NCI-H524 treated with DMSO at 0.1 percent for 48 hours (cell line): Measurements from ENCODE around the gene KIF25.
"Not testable (repeated sequence)": the region's sequence is repeated elsewhere in the genome, so short reads cannot be mapped to it uniquely, and the experiment has no call there.

Experiments
- DNase-seq: peaks from one replicate; lab custom pipeline; 2025; lab: John Stamatoyannopoulos, UW

KIF25 gene

GRCh38 chr6:167975458-167975857 is 22.0 kb upstream of the KIF25 start:
- no peak for DNase-seq

DNA sequence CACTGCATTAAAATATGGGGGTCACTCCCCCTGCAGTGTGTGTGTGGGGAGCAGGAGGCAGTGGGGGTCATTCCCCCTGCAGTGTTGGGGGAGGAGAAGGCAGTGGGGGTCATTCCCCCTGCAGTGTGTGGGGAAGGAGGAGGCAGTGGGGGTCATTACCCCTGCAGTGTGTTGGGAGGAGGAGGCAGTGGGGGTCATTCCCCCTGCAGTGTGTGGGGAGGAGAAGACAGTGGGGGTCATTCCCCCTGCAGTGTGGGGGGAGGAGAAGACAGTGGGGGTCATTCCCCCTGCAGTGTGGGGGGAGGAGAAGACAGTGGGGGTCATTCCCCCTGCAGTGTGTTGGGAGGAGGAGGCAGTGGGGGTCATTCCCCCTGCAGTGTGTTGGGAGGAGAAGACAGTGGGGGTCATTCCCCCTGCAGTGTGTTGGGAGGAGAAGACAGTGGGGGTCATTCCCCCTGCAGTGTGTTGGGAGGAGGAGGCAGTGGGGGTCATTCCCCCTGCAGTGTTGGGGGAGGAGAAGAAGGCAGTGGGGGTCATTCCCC is 21.3 kb upstream of the KIF25 start:
- not testable (repeated sequence) for DNase-seq

DNA sequence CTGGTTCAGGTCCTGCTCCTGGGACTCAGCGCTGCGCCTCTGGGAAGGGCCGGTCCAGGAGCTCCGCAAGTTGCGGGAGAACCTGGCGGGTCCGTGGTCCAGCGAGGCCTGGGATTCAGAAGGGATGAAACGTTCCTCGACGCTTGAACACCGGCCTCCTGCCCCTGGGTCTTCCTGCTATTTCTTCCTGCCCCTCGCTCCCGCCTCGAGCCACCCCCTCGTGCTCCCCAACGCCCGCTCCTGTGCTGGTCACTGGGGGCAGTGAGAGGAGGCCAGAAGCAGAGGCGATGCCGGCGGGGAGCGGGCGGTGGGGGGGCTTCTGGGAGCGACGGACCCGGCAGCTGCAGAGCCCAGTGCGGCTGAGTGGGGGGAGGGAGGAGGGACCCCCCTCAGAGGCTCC is 20.8 kb upstream of the KIF25 start:
- no peak for DNase-seq

DNA sequence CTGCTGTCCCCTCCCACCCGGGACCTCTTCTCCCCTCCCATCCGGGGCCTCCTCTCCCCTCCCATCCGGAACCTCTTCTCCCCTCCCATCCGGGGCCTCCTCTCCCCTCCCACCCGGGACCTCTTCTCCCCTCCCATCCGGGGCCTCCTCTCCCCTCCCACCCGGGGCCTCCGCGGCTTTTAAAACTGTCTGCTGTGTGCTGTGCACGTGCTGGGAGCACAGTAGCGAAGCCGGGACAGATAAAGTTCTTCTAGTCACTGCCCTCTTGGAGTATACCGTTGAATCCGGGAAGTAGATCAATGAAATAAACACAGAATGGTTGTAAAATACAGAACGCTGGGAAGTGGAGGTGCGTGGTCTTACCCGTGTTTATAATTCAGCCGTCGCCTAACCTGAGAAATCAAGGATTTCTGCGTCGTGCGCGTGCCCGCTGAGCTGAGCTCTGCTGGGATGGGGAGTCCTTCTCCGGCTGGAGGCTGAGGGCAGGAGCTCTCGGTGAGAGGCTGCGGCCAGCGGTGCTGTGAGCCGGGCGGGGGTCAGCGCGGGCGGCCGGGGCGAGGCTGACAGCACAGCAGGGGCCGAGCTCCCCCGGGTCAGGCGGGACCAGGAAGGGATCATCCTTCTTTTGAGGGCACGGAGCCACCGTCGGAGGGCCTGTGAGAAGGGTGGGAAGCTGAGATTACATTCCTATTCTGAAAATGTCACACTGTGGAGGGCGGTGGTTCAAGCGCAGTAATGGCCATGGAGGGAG is 19.6 kb upstream of the KIF25 start:
- DNase-seq = no peak

DNA sequence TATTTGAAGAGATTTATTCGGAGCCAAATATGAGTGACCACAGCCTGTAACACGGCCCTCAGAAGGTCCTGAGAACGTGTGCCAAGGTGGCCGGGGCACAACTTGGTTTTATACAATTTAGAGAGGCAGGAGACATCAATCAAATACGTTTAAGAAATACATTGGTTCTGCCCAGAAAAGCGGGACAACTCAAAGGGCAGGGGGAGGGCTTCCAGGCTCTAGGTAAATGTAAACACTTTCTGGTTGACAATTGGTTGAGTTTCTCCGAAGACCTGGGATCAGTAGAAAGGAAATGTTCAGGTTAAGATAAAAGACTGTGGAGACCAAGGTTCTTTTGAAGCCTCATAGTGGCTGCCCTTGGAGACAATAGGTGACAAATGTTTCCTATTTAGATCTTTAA is 18.9 kb upstream of the KIF25 start:
- no peak for DNase-seq

DNA sequence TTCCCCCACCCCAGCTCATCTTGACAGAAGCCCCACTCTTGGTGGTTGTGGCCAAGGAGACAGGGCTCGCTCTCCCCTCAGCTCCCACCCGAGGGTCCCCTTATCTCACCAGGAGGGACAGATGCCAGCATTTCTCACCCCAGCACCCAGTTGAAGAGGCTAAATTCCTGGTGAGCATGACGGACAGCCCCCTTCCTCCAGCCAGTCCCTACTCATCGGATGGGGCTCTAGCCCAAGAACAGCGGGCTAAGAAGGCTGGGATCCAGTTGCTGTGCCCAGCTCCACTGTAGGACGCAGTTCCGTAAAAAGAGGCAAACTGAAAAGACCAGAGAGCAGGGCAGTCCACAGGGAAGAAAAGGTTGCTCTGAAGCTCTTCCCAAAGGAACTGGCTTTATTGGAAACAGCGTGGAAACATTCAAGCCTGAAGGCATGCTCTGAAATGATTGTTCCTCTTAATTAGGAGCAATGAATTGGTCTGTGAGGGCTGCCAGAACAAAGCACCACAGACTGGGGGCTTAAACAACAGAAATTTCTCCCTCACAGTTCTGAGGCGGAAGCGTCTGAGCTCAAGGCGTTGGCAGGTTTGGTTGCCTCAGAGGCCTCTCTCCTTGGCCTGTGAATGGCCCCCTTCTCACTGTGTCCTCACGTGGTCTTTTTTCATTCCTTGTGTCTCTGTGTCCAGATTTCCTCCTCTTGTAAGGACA is 17.9 kb upstream of the KIF25 start:
- no peak for DNase-seq

DNA sequence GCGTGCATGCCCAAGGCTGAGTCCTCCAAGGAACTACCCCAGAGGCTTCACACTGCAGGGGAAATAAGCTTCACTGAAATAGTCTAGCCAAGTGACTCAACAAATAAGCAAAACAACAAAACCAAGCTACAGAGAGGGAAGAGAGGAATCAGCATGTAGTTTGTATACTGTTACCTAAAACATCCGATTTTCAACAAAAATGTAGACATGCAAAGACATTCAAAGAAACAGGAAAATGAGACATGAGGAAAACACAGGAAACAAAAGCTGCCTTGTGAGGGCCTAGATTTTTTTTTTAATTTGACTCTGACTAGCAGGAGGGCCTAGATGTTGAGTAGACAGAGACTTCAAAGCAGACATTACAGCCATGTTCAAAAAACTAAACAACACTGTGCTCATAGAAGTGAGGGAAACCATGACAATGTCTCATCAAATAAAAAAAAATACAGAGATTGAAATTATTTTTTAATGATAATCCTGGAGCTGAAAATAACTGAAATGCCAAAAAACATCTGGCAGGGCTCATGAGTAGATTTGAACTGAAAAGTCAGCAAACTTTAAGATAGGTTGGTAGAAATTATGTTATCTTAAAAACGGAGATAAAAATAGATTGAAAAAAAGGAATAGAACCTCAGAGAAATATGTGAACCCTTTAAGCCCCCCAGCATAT is 16.4 kb upstream of the KIF25 start:
- DNase-seq = no peak

- DNase-seq = no peak
Observed at GRCh38 chr6:167981916-167982462, 15.5 kb upstream of the KIF25 start.

- DNase-seq = no peak
Observed at GRCh38 chr6:167984144-167984719, 13.2 kb upstream of the KIF25 start.

- no peak for DNase-seq
Observed at GRCh38 chr6:167984876-167985604, 12.4 kb upstream of the KIF25 start.

DNA sequence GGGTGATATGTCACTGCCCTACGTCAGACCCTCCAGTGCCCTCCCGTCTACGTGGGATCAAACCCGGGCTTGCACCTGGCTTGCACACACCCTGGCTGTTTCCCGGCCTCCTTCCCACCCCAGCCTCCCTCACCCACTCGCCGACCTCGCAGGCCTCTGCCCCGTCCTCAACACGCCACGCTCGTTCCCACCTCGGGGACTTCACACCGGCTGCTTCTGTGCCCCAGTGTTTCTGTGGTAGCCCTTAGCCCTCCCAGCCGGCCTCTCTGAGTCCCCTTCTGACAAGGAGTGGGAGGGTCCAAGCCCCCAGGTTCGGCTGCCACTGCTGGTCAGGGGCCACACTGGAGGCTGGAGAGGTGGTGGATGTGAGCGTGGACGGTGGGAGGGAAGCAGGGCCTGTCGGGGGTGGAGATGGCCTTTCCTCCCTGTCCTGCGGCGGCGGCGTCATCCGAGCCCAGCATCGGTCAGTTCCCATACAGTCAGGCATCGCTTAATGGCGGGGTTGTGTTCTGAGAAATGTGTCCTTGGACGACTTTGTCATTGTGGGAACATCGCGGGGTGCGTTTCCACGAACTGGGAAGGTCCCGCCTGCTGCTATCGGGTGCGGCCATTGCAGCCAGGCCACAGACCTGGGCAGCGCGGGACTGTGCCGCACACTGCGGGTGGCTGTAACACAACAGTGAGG is 11.4 kb upstream of the KIF25 start:
- no peak for DNase-seq

DNA sequence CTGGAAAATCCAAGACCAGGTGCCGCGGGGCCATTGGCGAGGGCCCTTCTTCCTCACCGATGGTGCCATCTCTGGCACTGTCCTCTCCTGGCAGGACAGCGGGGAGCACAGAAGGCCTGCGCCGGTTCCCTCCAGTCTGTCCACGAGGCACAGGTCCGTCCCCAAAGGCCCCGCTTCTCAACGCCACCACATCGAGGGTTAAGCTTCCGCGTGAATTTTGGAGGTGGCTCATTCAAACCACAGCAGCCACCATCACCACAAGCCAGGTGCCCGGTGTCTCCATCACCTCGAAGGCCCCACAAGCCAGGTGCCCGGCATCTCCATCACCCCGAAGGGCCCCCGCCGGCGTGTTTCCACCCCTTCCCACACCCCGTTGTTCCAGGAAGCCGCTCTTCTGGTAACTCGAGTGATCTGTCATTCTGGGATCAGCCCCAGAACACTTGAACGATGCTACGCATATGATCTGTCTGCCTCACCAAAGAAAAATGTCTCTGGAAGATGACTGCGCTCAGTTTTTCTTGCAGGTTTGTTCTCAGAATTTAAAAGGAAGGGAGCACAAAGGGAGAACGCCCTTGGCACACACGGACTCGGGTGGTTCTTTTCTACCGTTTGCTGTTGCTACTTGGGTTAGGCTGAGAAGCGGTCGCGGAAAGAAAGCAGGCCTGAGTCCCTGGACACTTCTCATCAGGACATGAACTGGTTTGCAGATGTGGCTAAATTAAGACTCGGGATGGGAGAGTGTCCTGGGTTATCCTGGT is 9.9 kb upstream of the KIF25 start:
- DNase-seq = no peak

DNA sequence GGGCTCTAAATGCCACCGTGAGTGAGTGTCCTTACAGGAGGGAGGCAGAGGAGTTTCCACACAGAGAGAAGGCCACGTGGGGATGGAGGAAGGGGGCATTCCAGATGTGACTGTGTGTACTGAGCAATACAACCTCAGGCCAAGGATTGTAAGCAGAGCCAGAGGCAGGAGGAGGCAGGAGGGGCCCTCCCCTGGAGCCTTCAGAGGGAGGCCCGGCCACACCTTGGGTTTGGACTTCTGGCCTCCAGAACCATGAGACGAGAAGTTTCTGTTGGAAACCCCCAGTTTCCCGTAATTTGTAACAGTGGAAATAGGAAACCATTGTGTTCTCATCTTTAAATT is 9.3 kb upstream of the KIF25 start:
- DNase-seq = no peak

DNA sequence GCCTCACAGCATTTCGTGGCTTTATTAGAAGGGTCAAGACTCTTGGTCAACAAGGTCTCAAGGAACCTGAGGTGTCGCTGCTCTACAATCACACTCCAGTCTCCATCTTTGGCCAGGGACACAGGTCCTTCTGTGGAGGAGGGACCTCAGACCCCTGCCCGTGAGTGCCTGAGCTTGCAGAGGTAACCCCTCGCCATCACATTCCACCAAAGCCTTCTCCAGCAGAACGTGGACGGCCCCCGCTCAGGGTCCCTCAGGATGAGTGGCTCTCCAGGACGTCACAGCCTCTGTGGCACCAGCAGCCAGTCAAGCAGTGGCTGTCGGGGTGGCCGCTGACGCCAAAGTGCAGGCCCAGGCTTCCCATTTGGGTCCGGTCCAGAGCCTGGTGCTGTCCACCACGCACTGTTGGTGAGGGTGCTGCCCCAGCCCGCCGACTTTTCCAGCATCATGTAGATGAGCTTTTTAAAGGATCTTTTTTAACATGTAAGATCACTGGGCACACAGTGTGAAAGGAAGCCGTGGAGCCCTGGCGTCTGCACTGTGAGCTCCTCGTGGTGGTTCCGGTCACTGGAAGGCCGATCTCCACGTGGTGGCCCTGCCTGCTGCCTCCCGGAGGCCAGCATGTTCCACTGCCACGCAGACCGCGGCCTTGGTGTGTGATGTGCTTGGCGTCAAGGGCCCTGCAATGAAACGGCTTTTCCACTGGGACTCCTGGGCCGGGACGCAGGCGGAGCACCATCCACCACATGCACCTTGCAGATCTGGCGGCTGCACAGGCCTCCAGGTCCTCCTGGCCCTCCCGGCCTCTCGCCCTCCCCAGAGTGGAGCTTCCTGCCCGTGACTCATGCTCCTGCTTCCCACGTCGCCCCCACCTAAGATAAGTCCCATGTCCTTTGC is 8.3 kb upstream of the KIF25 start:
- DNase-seq = no peak

- no peak for DNase-seq
Observed at GRCh38 chr6:167990016-167990945, 7.2 kb upstream of the KIF25 start.

DNA sequence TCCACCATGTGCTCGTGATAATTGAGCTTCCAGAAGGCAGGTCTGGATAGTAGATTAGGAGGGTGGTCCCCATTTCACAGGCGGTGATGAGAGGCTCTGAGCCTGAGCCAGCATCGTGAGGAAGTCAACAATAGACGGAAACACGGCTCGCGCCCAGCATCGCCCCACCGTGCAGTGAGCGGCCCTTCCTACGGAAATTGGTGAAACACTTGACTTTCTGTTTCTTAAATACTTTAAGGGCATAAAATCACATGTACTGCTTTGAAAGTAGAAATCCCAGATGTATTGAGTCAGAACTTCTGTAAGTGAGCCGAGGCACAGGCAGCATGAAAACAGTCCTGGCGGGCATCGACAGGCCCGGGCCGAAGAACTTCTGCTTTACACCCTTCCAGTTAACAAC is 4.3 kb upstream of the KIF25 start:
- no peak for DNase-seq

GRCh38 chr6:167993831-167994230 is 3.6 kb upstream of the KIF25 start:
- no peak for DNase-seq

DNA sequence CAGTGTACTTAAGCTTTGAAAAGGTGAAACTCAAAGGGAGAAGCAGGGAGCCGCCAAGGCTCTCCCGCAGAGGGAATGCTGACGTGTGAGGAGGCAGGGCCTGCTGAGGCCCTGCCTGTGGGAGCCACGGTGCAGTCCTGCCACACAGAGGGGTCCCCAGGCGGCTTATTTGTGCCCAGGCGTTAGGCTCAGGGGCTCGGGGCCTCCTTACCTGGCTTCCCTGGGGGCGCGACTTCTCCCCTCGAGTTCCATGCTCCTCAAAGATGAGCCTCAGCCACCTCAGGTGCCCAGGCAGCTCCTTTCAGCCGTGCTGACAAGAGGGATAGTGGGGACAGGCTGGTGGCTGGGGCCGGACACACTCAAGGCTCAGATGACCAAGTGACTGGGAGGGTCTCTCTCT is 2.2 kb upstream of the KIF25 start:
- no peak for DNase-seq
